Activated T-cell treated with anti-CD3 and anti-CD28 coated beads, Interleukin-2, amount 50 U/mL, for 48 hours (primary cell): Measurements from ENCODE around the gene TSPEAR.

Source experiments
- DNase-seq, 2 experiments: peaks; one replicate each; pipeline ENCODE4 v3.0.0-alpha.2; 2020

TSPEAR gene

GRCh38 chr21:44524414-44525371 lies 186.7 kb downstream of the TSPEAR start:
- no peak for DNase-seq

- no peak for DNase-seq
Measured at GRCh38 chr21:44523567-44524413, 187.6 kb downstream of the TSPEAR start.

DNA sequence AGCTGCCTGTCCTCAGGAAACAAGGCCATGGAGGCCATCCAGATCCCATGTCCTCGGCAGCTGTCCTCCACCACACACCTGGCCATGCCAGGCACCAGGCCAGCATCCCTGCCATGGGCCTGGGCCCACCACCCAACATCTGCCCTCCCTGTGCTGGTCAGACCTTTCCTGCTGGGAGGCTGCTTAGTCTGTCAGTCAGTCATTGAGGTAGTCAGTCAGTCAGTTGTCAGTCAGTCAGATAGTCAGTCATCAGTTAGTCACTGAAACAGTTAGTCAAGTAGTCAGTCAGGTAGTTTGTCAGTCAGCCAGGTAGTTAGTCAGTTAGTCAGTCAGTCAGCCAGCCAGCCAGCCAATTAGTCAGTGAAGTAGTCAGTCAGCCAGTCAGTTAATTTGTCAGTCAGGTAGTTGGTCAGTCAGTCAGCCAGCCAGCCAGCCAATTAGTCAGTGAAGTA lies 188.6 kb downstream of the TSPEAR start:
- no peak for DNase-seq

- no peak for DNase-seq
Measured at GRCh38 chr21:44521928-44522752, 189.2 kb downstream of the TSPEAR start.

- DNase-seq = no peak
Measured at GRCh38 chr21:44521301-44521927, 190.0 kb downstream of the TSPEAR start.

DNA sequence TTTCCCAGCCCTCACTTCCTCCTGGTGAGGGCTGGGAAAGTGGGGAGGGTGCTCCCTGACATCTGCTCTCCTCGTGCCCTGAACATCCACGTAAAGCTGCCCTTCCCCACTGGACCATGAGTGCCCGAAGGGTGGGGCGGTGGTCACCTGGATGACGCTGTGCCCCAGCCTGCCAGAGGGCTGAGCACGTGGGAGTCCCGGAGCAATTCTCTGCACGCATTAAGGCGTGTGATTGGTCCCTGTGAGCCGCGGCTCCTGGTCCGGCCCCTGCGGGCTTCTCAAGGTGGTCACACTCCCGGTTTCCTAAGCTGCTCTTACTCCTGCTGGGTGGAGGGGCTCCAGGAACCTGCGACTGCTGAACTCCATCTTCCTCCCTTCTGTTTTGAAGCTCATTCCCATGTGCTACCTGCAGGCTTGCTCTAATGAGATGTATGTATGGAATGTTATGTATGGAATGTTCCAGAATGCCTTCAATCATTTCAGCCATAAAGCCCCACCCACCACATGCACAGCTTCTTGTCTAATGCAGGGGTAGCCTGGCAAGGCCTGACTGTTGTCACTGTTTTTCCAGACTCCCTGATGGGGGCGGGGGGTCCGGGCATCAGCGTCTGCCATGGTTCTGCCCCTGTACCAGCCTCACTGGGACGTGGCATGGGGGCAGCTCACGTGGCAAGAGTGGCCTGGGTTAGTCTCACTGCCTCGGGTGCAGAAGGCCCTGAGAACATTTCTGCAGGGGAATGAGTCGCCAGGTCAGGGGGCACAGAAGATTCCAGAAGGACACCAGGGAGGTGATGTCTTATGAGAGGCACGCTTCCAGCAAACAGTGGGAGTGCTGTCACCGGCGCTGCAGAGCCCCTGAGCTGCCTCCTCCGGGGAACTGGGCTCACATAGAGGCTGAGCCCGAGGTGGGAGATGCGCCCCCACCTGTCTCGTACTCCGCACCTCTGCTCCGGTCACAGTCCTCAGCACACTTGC lies 190.8 kb downstream of the TSPEAR start:
- no peak for DNase-seq

DNA sequence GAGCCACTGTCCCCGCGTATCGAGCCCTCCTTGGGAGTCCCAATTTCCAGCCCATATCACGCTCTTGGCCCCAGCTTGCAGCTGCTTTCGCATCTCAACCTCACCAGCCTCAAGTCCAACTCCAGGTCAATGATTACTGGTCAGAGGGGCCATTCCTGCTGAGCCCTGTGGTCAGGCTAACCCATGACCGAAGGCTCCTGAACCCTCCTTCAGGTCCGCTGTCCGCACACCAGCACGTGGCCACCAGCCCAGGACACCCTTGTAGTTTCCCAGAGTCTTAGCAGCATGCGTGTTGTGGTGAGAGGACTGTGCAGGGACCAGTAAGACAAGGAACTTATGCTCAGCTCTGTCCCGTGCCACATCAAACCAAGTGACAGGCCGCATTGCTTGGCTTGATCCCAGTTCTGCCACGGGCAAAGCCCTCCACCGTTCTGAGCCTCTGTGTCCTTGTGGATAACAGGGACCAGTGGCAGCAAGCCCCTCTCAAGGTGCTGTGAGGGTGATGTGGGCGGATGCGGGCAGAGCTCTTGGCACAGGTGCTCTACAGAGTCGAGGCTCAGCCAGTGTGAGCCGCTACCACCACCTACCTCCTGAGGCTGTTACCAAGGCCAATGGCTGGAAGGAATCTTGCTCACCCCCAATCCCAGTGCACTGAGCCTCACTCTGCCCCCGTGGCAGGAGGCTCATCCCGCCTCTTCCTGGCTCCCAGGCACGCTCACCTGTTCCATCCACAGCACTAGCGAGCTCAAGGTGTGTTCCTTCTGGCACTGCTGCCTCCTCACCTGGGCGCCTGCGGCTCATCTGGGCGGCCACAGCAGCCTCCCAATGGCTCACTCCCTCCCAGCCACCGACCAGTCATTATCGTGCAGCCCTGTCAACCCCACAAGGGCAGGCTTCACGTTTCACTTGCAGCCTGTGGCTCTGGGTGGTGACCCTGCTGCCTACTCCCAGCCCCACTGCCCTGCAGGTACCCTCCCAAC lies 191.7 kb downstream of the TSPEAR start:
- DNase-seq = no peak

GRCh38 chr21:44518686-44519085 lies 192.7 kb downstream of the TSPEAR start:
- no peak for DNase-seq

GRCh38 chr21:44517175-44517899 lies 194.0 kb downstream of the TSPEAR start:
- peak; percentile 42 to 58 for DNase-seq

DNA sequence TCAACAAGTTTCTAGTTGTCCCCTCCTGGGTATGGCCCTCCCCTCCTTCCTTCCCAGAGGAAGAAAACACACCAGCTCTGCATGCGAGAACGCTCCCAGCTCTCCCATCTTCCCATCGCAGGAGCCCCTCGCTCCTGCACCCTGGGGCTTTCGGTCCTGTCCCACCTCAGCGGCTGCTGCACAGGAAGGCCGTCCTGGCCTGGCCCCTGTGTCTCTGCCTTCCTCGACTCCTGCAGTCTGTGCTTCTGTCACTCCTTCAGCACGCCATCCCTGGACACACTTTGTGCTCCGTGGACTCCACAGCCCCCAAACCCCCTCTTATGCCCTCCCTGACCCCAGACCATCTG lies 194.6 kb downstream of the TSPEAR start:
- no peak for DNase-seq

DNA sequence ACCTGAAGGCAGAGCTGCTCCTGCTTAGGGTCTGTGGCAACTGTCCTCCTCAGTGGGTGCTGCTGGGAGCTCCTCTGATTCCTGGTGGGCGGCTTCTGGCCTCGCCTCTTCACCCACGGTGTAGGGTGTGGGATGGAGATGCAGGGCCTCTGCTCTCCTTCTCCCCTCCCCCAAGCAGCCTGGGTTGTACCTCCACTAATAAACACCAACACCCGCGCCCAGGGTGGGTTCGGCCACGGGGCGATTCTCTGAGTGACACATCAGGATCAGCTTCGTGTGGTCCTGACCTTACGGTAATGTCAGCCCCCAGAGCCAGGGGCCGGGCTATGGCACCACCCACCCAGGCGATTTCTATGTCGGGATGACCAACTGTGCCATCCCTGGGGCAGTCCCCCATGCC lies 195.0 kb downstream of the TSPEAR start:
- no peak for DNase-seq

- DNase-seq = no peak
Measured at GRCh38 chr21:44515359-44516165, 195.8 kb downstream of the TSPEAR start.

GRCh38 chr21:44514746-44515358 lies 196.5 kb downstream of the TSPEAR start:
- DNase-seq = no peak

DNA sequence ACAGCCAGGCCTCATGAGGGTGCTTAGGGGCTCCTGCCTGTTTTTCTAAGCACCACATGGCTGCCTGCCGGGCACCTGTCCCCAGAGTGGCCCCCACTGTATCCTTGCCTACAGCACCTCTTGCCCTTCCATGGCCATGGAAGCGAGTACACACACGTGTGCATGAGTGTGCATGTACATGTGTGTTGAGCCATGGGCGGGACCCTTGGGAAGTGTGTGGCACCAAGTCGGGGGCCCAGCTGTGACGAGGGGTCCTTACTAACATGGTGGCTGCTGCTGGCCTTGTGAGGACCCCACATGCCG lies 197.2 kb downstream of the TSPEAR start:
- no peak for DNase-seq

DNA sequence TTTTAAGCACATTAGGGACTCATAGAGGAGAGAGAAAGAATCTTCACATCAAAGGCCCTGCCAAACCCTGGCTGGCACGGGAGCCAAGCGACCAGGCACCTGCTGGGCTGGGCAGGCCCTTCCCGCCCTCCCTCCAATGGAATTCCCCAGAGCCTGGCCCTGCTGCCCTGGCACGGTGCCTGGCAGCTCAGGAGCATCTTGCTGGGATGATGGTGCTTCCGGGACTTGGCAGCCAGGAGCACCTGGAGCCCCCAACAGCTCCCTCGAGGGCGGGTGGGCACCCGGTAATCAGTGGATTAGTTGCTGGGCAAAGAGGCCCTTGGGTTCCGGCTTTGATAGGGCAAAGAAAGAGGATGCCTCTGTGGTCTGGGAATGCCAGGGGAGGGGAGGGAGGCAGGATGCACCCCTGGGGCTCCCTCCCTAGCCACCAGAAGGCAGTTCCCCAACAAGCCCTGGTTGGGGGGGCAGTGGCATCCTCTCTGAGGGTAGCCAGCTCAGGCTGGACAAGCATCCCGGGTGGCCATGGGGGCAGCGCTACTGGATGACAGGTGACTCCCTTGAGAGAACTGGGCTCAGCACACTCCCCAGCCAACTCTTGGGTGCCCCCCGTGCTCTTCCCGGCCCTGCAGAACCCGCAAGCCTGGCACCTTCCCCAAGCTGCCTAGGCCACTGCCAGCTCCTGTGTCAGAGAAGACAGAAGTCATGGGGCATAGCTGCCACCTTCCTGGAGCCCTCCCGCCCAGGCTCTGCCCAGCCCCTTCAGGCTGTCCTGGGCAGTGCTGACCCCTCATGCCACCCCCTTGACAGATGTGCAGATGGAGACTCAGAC lies 197.8 kb downstream of the TSPEAR start:
- no peak for DNase-seq

DNA sequence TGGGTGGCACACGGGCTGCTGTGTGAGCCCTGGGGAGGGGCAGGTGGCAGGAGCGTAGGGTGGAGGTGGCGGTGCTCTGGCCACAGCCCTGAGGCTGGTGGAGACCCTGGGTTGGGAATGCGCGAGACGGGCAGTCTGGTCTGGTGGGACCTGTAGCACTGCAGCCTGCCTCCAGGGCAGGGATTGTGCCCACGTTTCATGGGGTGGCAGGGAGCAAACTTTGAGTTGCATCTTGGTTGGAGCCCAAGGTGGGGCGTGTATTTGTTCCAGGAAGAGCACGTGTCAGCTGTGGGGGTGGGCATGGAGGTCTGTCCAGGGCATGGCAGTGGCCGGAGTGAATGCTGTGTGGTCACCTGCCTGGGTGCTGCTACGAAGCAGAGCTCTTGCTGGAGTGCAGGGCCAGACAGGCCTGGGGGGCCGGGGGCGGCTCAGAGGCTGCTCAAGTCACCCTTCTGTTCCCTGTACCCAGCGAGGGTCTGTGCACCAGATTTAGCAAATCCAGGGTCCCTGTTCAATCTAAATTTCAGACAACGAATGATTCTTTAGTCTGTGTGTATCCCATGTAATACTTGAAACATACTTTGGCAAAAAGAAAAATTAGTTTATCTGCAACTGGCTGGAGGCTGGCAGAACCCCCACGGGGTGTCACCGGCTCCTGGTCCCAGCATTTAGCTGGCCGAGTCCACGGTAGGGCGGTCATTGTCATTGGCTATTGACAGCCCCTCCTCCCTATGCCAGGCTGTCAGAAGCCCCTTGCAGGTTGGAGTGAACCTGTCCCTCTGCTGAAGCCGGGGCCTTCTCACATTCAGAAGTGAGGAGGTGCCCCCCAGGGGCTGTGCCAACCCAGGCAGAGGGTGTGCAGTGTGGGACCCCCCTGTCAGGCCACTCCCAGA lies 198.6 kb downstream of the TSPEAR start:
- DNase-seq = no peak
